ENCODE measurements around the gene RICTOR.
A peak's percentile ranks its signal among the peaks of the same experiment; 100 is the strongest.

Gene RICTOR

GRCh38 chr5:39080597-39081204 is 6.5 kb upstream of the RICTOR start (continued):
- TF ChIP-seq PRDM10 (tag by site-specific recombination; IDR thresholded peaks at IDR 0.05) (peak; percentile 52), WT1 (tag by site-specific recombination; IDR thresholded peaks at IDR 0.05) (no peak), ZNF311 (tag by site-specific recombination; IDR thresholded peaks at IDR 0.05; ENCODE audit: borderline replicate concordance) (no peak), BCL11B (tag by site-specific recombination; IDR thresholded peaks at IDR 0.05; ENCODE audit: low read depth) (no peak), ZFP69B (tag by site-specific recombination; IDR thresholded peaks at IDR 0.05) (0 out of 2 replicates have a peak, but pooled peaks have one; percentile 57), ZNF2 (tag by site-specific recombination; IDR thresholded peaks at IDR 0.05) (0 out of 2 replicates have a peak, but pooled peaks have one; percentile 46), ZSCAN5A (tag by site-specific recombination; IDR thresholded peaks at IDR 0.05) (no peak), ZXDB (tag by site-specific recombination; IDR thresholded peaks at IDR 0.05) (no peak), ZBTB48 (tag by site-specific recombination; IDR thresholded peaks at IDR 0.05) (no peak), ZNF324 (tag by site-specific recombination; IDR thresholded peaks at IDR 0.05) (no peak), SP2 (tag by site-specific recombination; IDR thresholded peaks at IDR 0.05) (no peak), ZNF571 (tag by site-specific recombination; IDR thresholded peaks at IDR 0.05) (no peak), ZNF169 (tag by site-specific recombination; IDR thresholded peaks at IDR 0.05) (no peak), ZNF354C (tag by site-specific recombination; IDR thresholded peaks at IDR 0.05; ENCODE audit: borderline replicate concordance, low read depth) (no peak), ZNF660 (tag by site-specific recombination; IDR thresholded peaks at IDR 0.05) (no peak; the same call in 1 of the 2 replicates), ZNF626 (tag by site-specific recombination; IDR thresholded peaks at IDR 0.05) (no peak), EGR2 (tag by site-specific recombination; IDR thresholded peaks at IDR 0.05; ENCODE audit: low read depth) (no peak), ZNF148 (tag by site-specific recombination; IDR thresholded peaks at IDR 0.05; ENCODE audit: borderline replicate concordance) (no peak), ZNF692 (tag by site-specific recombination; IDR thresholded peaks at IDR 0.05) (0 out of 2 replicates have a peak, but pooled peaks have one; percentile 33), KLF8 (tag by site-specific recombination; IDR thresholded peaks at IDR 0.05) (no peak), ZNF202 (tag by site-specific recombination; IDR thresholded peaks at IDR 0.05; ENCODE audit: borderline replicate concordance) (no peak), OVOL3 (tag by site-specific recombination; IDR thresholded peaks at IDR 0.05) (no peak), ZNF112 (tag by site-specific recombination; IDR thresholded peaks at IDR 0.05) (no peak), ZBTB21 (tag by site-specific recombination; IDR thresholded peaks at IDR 0.05) (peak; percentile 66), ZNF670 (tag by site-specific recombination; IDR thresholded peaks at IDR 0.05; ENCODE audit: low read depth) (no peak), TSHZ1 (tag by site-specific recombination; IDR thresholded peaks at IDR 0.05; ENCODE audit: borderline replicate concordance) (no peak)
